MG63 (cell line): ENCODE results near the gene PSMD13. TPM values are rescaled to one million over a fixed set of nuclear protein-coding genes. Genes with fewer than 3 reads are reported as not detected.

Experiments
- DNase-seq: peaks from one replicate; pipeline ENCODE4 v3.0.0-alpha.2; 2020
- H3K27me3 ChIP-seq: fragments of 250-450 bp; sonication (Bioruptor Pico); 2 replicates; pipeline ENCODE4 v1.5.1; 2020; ENCODE audit warnings: mild to moderate bottlenecking, moderate library complexity
- H3K36me3 ChIP-seq: fragments of 250-450 bp; sonication (Bioruptor Pico); 2 replicates; pipeline ENCODE4 v1.5.1; 2020; ENCODE audit warnings: mild to moderate bottlenecking, moderate library complexity
- H3K4me3 ChIP-seq: fragments of 250-450 bp; sonication (Bioruptor Pico); 2 replicates; pipeline ENCODE4 v1.5.1; 2020; ENCODE audit warnings: mild to moderate bottlenecking, moderate library complexity
- H3K9me3 ChIP-seq: fragments of 250-450 bp; sonication (Bioruptor Pico); 2 replicates; pipeline ENCODE4 v1.5.1; 2020; ENCODE audit warnings: mild to moderate bottlenecking, moderate library complexity
- total RNA-seq: library from RNA; depleted of rRNA; stranded (reverse); fragments of >200 nt; shearing (Covaris generic); gene quantifications from 2 replicates; pipeline ENCODE4 v1.2.3, GENCODE V29; 2014; ENCODE audit warnings: low replicate concordance

Gene PSMD13
- total RNA-seq, 1 experiment from 2014 or later = 287 TPM

GRCh38 chr11:202490-202889, 34.3 kb upstream of the PSMD13 start:
- no peak for DNase-seq
- peaks cover 64% of the 10 kb centered on the region for H3K36me3 ChIP-seq
- no peaks in the 10 kb centered on the region for H3K27me3 ChIP-seq
- H3K4me3 ChIP-seq = no peak overlapping the region
- H3K9me3 ChIP-seq = no peaks in the 10 kb centered on the region

- DNase-seq = no peak
- H3K27me3 ChIP-seq = no peaks in the 10 kb centered on the region
- H3K9me3 ChIP-seq = no peaks in the 10 kb centered on the region
- peaks cover 66% of the 10 kb centered on the region for H3K36me3 ChIP-seq
- H3K4me3 ChIP-seq = no peak overlapping the region
These were observed 33.5 kb upstream of the PSMD13 start for GRCh38 chr11:203056-203944.

GRCh38 chr11:203945-204586, 32.7 kb upstream of the PSMD13 start:
- DNase-seq = no peak
- Histone ChIP-seq H3K36me3 (peaks cover 66% of the 10 kb centered on the region), H3K9me3 (no peaks in the 10 kb centered on the region), H3K27me3 (no peaks in the 10 kb centered on the region), H3K4me3 (no peak overlapping the region)

DNA sequence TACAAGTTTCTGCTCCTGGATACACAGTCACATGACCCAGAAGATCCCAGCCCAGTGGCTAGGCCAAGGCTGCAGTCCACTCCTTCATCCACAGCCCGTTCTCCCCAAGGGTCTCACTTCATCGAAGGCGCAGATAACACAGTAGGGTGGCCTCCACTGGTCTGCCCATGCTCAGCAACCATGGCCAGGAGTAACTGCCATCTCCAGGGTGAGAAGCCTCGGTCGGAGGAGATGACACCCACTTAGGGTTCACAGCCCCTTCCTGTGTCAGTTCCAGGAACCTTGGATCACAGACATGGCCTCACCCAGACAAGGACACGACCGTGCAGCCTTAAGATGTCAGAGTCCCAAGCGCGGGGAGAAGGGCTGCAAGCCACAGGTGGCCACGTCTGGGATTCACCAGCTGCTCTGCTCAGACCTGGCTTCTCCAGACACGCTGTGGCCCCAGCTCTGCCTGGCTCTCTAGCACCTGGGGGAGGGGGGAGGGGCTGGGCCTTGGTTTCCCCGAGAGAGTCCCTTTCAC, 32.1 kb upstream of the PSMD13 start:
- H3K9me3 ChIP-seq = no peaks in the 10 kb centered on the region
- no peak overlapping the region for H3K4me3 ChIP-seq
- H3K27me3 ChIP-seq = no peaks in the 10 kb centered on the region
- DNase-seq = no peak
- H3K36me3 ChIP-seq = peaks cover 71% of the 10 kb centered on the region

DNA sequence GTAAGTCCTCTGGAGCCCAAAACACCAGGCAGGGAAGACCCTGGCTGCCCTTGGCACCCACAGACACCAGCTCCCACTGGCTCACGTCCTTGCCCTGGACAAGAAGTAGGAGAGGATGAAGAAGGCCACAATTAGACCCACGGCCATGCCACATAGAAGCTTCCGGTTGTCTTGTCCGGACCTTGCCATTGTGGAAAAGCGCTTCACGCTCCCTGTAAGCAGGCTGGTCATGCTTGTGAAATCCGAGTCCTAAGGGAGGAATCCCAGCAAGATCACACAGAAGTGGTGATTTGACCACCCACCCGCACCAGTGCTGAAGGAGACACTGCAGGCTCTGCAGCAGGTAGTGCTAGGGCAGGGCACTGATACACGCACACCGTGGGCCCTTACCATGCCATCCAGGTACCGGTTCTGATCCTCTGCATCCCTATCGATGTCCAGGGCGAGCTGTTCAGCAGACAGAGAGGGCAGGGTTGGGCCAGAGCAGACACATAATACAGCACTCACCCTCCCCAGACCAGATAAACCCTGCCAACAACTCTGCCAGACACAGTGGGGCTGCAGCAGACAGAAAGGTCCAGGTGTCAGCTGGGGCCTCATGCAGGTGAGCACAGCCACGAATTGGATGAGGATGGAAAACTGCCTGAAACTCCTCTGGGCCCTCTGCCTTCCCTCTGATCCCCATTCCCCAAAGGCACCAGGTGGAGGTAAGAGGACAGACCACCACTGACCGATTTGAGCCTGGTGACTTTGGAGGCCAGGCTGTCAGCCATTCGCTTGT, 31.4 kb upstream of the PSMD13 start:
- Histone ChIP-seq H3K27me3 (no peaks in the 10 kb centered on the region), H3K9me3 (no peaks in the 10 kb centered on the region), H3K4me3 (peak overlapping the region; percentile 90), H3K36me3 (peaks cover 79% of the 10 kb centered on the region)
- no peak for DNase-seq

- Histone ChIP-seq H3K4me3 (peak overlapping the region; percentile 90), H3K36me3 (peaks cover 81% of the 10 kb centered on the region), H3K27me3 (no peaks in the 10 kb centered on the region), H3K9me3 (no peaks in the 10 kb centered on the region)
- DNase-seq = no peak
These were observed 30.8 kb upstream of the PSMD13 start for GRCh38 chr11:206002-206384.

GRCh38 chr11:206526-207207, 30.1 kb upstream of the PSMD13 start:
- peak; percentile 23 for DNase-seq
- no peaks in the 10 kb centered on the region for H3K27me3 ChIP-seq
- H3K9me3 ChIP-seq = no peaks in the 10 kb centered on the region
- peaks cover 82% of the 10 kb centered on the region for H3K36me3 ChIP-seq
- peak overlapping the region; percentile 90 for H3K4me3 ChIP-seq

GRCh38 chr11:207208-207862, 29.4 kb upstream of the PSMD13 start, which contains the start of the genes BET1L and RIC8A:
Gene BET1L, minus strand, starts transcription at chr11:207399. Its CDS starts 78 bp downstream, at chr11:207321.
Gene RIC8A, plus strand, starts transcription at chr11:207708. Its CDS starts 1,147 bp downstream, at chr11:208855.
- H3K36me3 ChIP-seq = peaks cover 82% of the 10 kb centered on the region
- H3K4me3 ChIP-seq = peak within 1 kb of the TSS; percentile 90
- no peaks in the 10 kb centered on the region for H3K9me3 ChIP-seq
- no peaks in the 10 kb centered on the region for H3K27me3 ChIP-seq
- DNase-seq = peak; percentile 99

GRCh38 chr11:207863-208180, 29.0 kb upstream of the PSMD13 start:
- Histone ChIP-seq H3K36me3 (peaks cover 82% of the 10 kb centered on the region), H3K4me3 (peak overlapping the region; percentile 90), H3K9me3 (no peaks in the 10 kb centered on the region), H3K27me3 (no peaks in the 10 kb centered on the region)
- DNase-seq = peak; percentile 52

DNA sequence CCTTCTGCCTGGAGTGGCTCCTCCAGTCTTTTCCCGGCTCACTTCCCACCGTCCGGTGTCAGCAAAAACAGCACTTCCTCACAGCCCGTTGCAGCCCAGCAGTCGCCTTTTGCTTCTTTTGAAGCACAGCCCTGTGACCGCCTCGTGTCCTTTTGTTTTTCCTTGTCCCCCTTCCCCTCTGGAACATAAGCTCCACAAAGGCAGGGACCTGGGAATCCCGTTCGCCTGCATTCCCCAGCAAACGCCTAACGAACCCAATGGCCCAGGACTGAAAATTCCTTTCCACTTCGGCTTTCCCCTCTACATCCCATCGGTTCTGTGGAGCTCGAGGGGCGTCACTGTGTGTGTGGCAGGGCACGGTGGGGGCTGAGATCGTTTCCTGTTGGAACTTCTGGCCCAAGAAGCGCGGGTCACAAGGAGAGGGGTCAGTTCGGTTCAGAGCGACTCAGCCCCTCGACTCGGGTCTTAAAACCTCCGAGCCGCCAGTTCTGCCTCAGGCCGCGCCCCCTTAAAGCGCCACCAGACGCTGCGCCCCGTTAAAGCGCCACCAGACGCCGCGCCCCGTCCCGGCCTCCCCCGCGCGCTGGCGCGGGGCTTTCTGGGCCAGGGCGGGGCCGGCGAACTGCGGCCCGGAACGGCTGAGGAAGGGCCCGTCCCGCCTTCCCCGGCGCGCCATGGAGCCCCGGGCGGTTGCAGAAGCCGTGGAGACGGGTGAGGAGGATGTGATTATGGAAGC, 28.4 kb upstream of the PSMD13 start:
- DNase-seq = peak; percentile 76
- Histone ChIP-seq H3K36me3 (peaks cover 82% of the 10 kb centered on the region), H3K4me3 (peak overlapping the region; percentile 90), H3K27me3 (no peaks in the 10 kb centered on the region), H3K9me3 (no peaks in the 10 kb centered on the region)

GRCh38 chr11:208917-209260, 27.9 kb upstream of the PSMD13 start:
- H3K4me3 ChIP-seq = peak overlapping the region; percentile 90
- no peaks in the 10 kb centered on the region for H3K9me3 ChIP-seq
- no peak for DNase-seq
- H3K27me3 ChIP-seq = no peaks in the 10 kb centered on the region
- H3K36me3 ChIP-seq = peaks cover 80% of the 10 kb centered on the region

- H3K4me3 ChIP-seq = peak overlapping the region; percentile 90
- peaks cover 80% of the 10 kb centered on the region for H3K36me3 ChIP-seq
- no peaks in the 10 kb centered on the region for H3K9me3 ChIP-seq
- no peaks in the 10 kb centered on the region for H3K27me3 ChIP-seq
- peak; percentile 18 for DNase-seq
These were observed 27.3 kb upstream of the PSMD13 start for GRCh38 chr11:209275-210121.

DNA sequence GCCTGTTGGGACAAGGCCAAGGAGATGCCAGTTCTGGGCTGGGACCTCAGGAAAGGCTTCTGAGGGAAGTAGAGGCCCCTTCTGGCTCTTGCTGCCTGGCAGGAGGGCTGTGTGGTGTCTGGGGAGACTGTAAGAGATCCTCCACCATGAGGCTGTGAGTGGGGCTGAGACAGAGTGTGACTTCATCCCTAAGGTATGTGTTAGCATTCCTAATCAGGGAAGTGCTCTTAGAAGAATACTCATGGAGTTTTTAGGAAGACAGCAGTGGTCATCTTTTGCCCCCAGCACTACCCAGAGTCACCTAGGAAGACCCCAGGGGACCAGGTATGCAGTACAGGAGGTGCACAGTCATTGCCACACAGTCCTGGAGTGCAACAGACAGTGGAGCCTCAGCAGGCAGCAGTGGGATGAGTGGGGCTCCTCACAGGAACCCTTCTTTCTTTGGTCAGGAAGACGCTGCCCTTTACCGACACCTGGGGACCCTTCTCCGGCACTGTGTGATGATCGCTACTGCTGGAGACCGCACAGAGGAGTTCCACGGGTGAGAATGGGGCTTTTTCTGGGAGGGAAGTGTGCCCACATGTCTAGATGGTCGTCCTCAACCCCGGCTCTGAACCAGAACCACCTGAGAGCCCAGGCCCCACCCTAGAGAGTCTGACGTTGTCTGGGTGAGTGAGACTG, 26.5 kb upstream of the PSMD13 start:
- no peaks in the 10 kb centered on the region for H3K27me3 ChIP-seq
- DNase-seq = peak; percentile 55
- peak overlapping the region; percentile 90 for H3K4me3 ChIP-seq
- H3K9me3 ChIP-seq = no peaks in the 10 kb centered on the region
- peaks cover 80% of the 10 kb centered on the region for H3K36me3 ChIP-seq

DNA sequence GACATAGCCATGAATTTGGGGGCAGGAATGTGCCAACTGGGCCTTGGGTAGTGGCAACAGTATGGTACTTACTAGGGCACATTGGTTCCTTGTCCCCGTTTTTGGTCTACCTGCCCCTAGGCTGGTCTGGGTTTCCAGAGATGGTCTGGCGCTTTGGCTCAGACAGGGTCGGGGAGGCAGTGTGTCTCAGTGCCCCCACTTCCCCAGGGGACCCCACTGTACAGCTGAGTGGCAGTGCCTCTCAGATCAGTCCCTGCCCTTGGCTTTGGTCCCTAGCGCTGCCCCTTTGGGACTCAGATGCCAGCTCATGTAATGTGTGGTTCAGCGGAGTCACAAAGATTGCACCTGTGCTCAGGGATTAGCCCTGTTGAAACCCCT, 26.0 kb upstream of the PSMD13 start:
- peak overlapping the region; percentile 90; the same call in 1 of the 2 replicates for H3K4me3 ChIP-seq
- no peak for DNase-seq
- H3K27me3 ChIP-seq = no peaks in the 10 kb centered on the region
- peaks cover 80% of the 10 kb centered on the region for H3K36me3 ChIP-seq
- H3K9me3 ChIP-seq = no peaks in the 10 kb centered on the region
